ENCODE results near the gene MYO1E. TPM values are rescaled to one million over a fixed set of nuclear protein-coding genes. Genes with fewer than 3 reads are reported as not detected.
A peak's percentile ranks its signal among the peaks of the same experiment; 100 is the strongest.
"Not testable (repeated sequence)": the region's sequence is repeated elsewhere in the genome, so short reads cannot be mapped to it uniquely, and the experiment has no call there.

MYO1E gene
- total RNA-seq, 4 donors from 2014 or later: 131 to 388 (median 345) TPM

GRCh38 chr15:59131456-59131855, 241.2 kb downstream of the MYO1E start:
- in situ Hi-C loops (cut with MboI; ENCODE audit: low pct_ligation_motif_present in 1 of 4, low pct_unique_long_range_greater_than_20kb in 1 of 4, low sequenced_read_pairs in 3 of 4): no loop called here

GRCh38 chr15:59127255-59127654, 245.4 kb downstream of the MYO1E start:
- intact Hi-C loops (cut with DNase I; ENCODE audit: low total_unique reads); H3K27ac ChIP-seq; DNase-seq; H3K4me3 ChIP-seq; H3K36me3 ChIP-seq; H3K27me3 ChIP-seq; in situ Hi-C loops (cut with MboI; ENCODE audit: low pct_ligation_motif_present in 1 of 4, low pct_unique_long_range_greater_than_20kb in 1 of 4, low sequenced_read_pairs in 3 of 4): not testable (repeated sequence)
- 82 to 88% methylated on average over 1 of the region's 1 CpG for WGBS, 2 donors (ENCODE audit: low coverage in 1 of 2)
- Histone ChIP-seq H3K9me3 (peaks cover 0 to 11% of the 10 kb centered on the region in 2 donors), H3K4me1 (peaks cover 4 to 40% (median 25%) of the 10 kb centered on the region in 4 donors)

More at GRCh38 chr15:59131456-59131855, 241.2 kb downstream of the MYO1E start:
- TF ChIP-seq POLR2A (IDR thresholded peaks at IDR 0.05): no peak
- TF ChIP-seq CTCF (IDR thresholded peaks at IDR 0.05): no peak
- TF ChIP-seq POLR2AphosphoS5 (IDR thresholded peaks at IDR 0.05): no peak
- no peak for TF ChIP-seq EP300 (IDR thresholded peaks at IDR 0.05; ENCODE audit: low read depth)
- peaks cover 0 to 30% (median 19%) of the 10 kb centered on the region in 4 donors for H3K4me1 ChIP-seq
- H3K27ac ChIP-seq: peak overlapping the region; percentile 64 to 79 (median 68)
- DNase-seq: no peak
- WGBS, 2 donors (ENCODE audit: low coverage in 1 of 2): 94 to 96% methylated on average over 10 to 16 of the region's 16 CpGs
- H3K9me3 ChIP-seq: peaks cover 0 to 11% of the 10 kb centered on the region in 2 donors
- H3K4me3 ChIP-seq: no peak overlapping the region
- no peaks in the 10 kb centered on the region for H3K27me3 ChIP-seq
- peaks cover 0 to 14% (median 0%) of the 10 kb centered on the region in 4 donors for H3K36me3 ChIP-seq
- intact Hi-C loops (cut with DNase I; ENCODE audit: low total_unique reads): no loop called here

GRCh38 chr15:59125683-59126082, 247.0 kb downstream of the MYO1E start:
- H3K36me3 ChIP-seq; in situ Hi-C loops (cut with MboI; ENCODE audit: low pct_ligation_motif_present in 1 of 4, low pct_unique_long_range_greater_than_20kb in 1 of 4, low sequenced_read_pairs in 3 of 4); H3K4me3 ChIP-seq; H3K27me3 ChIP-seq; intact Hi-C loops (cut with DNase I; ENCODE audit: low total_unique reads); DNase-seq; H3K27ac ChIP-seq: not testable (repeated sequence)
- H3K4me1 ChIP-seq: peaks cover 4 to 27% (median 16%) of the 10 kb centered on the region in 4 donors
- 96 to 100% methylated on average over 3 to 4 of the region's 4 CpGs for WGBS, 2 donors (ENCODE audit: low coverage in 1 of 2)
- peaks cover 0 to 11% of the 10 kb centered on the region in 2 donors for H3K9me3 ChIP-seq

- TF ChIP-seq CTCF (IDR thresholded peaks at IDR 0.05): no peak
- peak; percentile 59 for TF ChIP-seq EP300 (IDR thresholded peaks at IDR 0.05; ENCODE audit: low read depth)
- TF ChIP-seq POLR2AphosphoS5 (IDR thresholded peaks at IDR 0.05): peak in 2 of 3 donors; percentile 73 to 82
- peak; percentile 8 for TF ChIP-seq POLR2A (IDR thresholded peaks at IDR 0.05)
- in situ Hi-C loops (cut with MboI; ENCODE audit: low pct_ligation_motif_present in 1 of 4, low pct_unique_long_range_greater_than_20kb in 1 of 4, low sequenced_read_pairs in 3 of 4) (no loop called here), intact Hi-C loops (cut with DNase I; ENCODE audit: low total_unique reads) (no loop called here)
- DNase-seq: peak; percentile 76
- Histone ChIP-seq H3K4me1 (peaks cover 4 to 27% (median 16%) of the 10 kb centered on the region in 4 donors), H3K27ac (peak overlapping the region; percentile 67 to 78 (median 76)), H3K9me3 (no peaks in the 10 kb centered on the region), H3K36me3 (no peaks in the 10 kb centered on the region), H3K4me3 (no peak overlapping the region), H3K27me3 (no peaks in the 10 kb centered on the region)
- WGBS, 2 donors (ENCODE audit: low coverage in 1 of 2): 60 to 63% methylated on average over 1 to 2 of the region's 2 CpGs
These were observed 248.4 kb downstream of the MYO1E start for GRCh38 chr15:59124261-59124660.

GRCh38 chr15:59120937-59121336, 251.7 kb downstream of the MYO1E start:
- DNase-seq: no peak
- in situ Hi-C loops (cut with MboI; ENCODE audit: low pct_ligation_motif_present in 1 of 4, low pct_unique_long_range_greater_than_20kb in 1 of 4, low sequenced_read_pairs in 3 of 4): no loop called here
- H3K27me3 ChIP-seq: no peaks in the 10 kb centered on the region
- 90 to 96% methylated on average over 5 of the region's 5 CpGs for WGBS, 2 donors (ENCODE audit: low coverage in 1 of 2)
- H3K27ac ChIP-seq: no peak overlapping the region
- peaks cover 4 to 27% (median 16%) of the 10 kb centered on the region in 4 donors for H3K4me1 ChIP-seq
- H3K4me3 ChIP-seq: no peak overlapping the region
- TF ChIP-seq CTCF (IDR thresholded peaks at IDR 0.05) (no peak), POLR2A (IDR thresholded peaks at IDR 0.05) (no peak), EP300 (IDR thresholded peaks at IDR 0.05; ENCODE audit: low read depth) (no peak), POLR2AphosphoS5 (IDR thresholded peaks at IDR 0.05) (no peak)
- intact Hi-C loops (cut with DNase I; ENCODE audit: low total_unique reads): no loop called here
- no peaks in the 10 kb centered on the region for H3K9me3 ChIP-seq
- no peaks in the 10 kb centered on the region for H3K36me3 ChIP-seq

All from transverse colon (tissue), 4 donors.